NCI-H2107 treated with DMSO at 0.1 percent for 48 hours (cell line): ENCODE data around the gene NUP98.
"Not testable (repeated sequence)": the region's sequence is repeated elsewhere in the genome, so short reads cannot be mapped to it uniquely, and the experiment has no call there.

Experiments
- DNase-seq: peaks from one replicate; lab custom pipeline; 2025; ENCODE audit not compliant: unreplicated experiment; lab: John Stamatoyannopoulos, UW

Gene NUP98

DNA sequence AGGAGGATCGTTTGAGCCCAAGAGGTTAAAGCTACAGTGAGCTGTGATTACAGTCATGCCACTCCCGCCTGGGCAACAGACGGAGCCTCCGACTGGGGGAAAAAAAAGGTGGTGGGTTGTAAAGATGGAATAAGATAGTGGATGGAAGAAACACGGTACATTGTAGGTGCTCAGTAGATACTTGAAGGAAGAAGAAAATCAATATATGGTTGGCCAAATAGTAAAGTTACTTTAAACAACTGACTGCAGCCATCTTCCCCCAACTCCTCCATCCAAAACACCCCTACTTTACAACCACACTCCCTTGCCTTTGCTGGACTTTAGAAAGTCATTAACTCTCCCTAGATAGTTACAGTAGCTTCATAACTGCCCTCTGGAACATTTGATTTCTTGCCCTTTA, 2.5 kb upstream of the NUP98 start:
- DNase-seq: no peak

DNA sequence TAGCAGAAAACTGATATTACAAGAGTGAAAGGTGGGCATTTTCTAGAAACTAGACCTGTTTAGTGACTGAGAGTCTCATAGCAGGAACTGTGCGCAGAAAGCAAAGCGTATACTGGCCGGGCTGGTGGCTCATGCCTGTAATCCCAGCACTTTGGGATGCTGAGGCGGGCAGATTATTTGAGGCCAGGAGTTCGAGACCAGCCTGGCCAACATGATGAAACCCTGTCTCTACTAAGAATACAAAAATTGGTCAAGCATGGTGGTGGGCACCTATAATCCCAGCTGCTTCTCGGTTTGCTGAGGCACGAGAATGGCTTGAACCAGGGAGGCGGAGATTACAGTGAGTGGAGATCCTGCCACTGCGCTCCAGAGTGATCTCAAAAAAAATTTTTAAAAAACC, 1.8 kb upstream of the NUP98 start:
- DNase-seq: no peak

DNA sequence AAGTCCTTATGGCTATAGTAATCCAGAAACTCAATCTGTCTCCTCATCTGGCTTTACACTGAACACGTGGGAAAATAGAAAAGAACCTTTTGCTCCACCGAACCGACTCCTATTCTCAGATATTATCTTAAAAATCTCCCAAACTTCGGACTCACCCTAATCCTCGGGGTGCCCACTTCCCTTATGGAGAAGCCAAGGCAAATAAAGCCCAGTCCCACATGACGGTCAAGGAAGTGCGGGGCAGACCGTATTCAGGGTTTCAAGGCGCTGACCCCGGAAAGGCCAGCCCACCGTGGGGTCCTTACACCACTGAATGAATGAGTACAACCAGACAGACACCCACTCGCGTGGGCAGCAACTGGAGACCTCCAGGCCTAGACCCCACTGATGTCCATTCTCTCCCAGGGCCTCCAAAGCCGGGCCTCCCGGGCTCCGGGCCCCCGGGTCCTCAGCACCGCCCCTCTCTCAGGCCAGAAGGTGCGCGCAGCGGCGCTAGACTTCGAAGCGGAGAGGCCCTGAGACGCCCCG, 489 bp downstream of the NUP98 start:
- no peak for DNase-seq

DNA sequence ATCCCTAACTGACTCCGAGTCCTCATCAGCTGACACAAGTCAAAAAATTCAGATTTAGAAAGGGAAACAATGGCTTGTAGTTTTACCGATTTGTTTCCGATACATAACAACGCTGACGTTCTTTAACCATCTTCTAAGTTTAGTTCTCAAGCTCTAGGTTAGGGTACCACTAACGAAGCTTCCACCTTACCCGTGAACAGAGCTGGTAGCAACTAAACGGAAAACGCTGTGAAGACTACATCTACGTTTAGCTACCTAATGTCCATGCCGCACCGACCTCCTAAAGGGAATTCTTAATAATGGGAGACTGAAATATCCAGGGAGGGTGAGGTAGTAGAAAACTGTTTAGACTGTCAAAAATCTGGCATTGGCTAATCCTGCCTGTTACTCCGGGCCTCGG, 1.0 kb downstream of the NUP98 start:
- DNase-seq: no peak

DNA sequence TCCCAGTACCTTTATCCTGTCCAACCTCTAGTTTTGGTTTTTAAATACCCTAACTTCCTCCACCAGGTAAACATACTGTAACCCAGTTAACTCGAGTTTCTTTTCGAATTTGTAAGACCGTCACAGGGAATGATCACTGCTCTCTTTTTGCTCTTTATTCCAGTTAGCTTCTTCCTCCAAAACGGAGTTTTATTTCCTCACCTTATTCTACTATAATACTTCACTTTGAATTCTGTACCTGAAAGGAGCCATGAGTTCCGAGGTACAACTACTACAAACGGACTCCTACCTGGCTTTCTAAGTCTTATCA, 1.4 kb downstream of the NUP98 start:
- no peak for DNase-seq

DNA sequence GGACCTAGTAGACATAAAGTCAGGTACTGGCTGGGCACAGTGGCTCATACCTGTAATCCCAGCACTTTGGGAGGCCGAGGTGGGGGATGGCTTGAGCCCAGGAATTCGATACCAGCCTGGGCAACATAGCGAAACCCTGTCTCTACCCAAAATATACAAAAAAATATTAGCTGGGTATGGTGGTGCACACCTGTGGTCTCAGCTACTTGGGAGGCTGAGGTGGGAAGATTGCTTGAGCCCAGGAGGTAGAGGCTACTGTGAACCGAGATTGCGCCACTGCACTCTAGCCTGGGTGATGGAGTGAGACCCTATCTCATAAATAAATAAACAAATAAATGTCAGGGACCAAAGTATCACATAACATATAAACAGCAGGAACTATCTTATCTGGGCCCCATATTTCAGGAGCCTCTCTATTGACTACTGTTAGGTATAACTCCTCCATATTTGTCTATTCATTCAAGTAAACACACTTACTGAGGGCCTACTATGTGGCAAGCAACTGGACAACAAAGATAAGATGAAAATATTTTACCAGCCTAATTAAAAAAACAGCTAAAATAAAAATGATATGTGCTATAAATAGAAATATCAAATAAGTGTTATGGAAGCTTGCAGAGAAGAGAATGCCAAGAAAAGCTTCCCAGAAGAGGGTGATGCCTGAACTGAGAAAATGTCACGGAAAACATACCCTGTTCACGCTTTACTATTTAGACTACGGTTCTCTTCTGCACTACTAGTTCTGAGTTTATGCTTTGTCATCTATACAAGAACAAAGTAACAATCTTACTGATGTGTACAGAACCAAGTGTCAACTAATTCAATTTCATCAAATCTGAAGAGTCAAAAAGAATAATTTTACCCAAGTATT, 2.0 kb downstream of the NUP98 start:
- DNase-seq: no peak

DNA sequence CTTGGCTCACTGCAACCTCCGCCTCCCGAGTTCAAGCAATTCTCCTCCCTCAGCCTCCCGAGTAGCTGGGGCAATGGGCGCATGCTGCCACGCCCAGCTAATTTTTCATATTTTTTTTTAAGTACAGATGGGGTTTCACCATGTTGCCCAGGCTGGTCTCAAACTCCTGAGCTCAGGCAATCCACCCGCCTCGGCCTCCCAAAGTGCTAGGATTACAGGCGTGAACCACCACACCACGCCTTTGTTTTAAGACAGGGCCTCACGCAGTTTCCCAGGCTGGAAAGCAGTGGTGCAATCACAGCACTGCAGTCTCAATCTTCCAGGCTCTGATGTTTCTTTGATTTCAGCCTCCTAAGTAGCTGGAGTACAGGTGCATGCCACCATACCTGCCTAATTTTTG, 3.0 kb downstream of the NUP98 start:
- DNase-seq: not testable (repeated sequence)

DNA sequence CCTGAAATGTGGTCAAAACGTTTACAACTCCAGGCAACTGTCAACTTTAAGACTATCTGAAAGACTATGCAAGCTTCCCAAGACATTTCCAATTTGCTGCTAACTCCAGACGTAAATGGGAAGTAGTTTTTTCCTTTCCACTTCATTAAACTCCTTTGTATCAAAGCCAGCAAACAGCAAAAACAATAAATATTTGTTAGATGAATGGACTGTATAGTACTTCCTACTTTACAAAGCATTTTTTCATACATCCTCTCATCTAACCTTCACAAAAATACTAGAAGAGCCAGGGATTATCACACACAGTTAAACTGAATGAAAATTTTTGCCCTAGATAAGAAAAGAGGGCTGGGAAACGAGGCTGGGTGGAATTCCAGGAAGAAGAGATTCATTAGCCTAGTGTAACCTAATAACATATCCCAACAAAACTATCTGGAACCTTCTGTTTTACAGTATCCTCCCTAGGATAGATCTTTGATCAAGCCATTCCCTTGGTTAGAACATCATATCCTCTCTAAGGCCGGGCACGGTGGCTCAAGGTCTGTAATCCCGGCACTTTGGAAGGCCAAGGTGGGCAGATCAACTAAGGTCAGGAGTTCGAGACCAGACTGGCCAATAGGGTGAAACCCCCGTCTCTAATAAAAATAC, 10.4 kb downstream of the NUP98 start:
- no peak for DNase-seq

DNA sequence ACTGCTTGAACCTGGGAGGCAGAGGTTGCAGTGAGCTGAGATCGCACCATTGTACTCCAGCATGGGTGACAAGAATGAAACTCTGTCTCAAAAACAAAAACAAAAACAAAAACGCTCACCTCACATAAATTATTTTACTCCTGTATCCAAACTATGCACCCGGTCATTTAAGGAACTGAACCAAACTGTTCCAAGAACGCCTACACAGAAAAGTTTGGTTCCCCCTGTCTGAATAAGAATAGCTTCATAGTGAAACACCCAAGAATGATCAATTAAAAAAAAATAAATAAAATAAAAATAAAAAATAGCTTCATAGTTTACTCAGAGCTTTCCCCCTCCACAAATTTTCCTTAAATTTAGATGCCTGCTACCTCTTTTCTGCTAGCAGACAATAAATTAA, 13.7 kb downstream of the NUP98 start:
- no peak for DNase-seq

DNA sequence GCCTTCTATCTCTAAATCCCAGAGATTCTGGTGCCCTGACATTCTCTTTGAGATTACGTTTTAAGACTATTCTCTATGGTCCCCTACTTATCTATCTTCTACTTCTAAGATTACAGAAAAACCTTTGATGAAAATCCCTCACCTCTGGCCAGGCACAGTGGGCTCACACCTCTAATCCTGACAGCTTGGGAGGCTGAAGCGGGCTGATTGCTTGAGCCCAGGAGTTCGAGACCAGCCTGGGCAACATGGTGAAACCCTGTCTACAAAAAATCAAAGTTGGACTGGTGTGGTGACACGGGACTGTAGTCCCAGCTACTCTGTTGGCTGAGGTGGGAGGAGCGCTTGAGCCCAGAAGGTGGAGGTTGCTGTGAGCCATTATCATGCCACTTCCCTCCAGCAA, 14.4 kb downstream of the NUP98 start:
- DNase-seq: no peak

DNA sequence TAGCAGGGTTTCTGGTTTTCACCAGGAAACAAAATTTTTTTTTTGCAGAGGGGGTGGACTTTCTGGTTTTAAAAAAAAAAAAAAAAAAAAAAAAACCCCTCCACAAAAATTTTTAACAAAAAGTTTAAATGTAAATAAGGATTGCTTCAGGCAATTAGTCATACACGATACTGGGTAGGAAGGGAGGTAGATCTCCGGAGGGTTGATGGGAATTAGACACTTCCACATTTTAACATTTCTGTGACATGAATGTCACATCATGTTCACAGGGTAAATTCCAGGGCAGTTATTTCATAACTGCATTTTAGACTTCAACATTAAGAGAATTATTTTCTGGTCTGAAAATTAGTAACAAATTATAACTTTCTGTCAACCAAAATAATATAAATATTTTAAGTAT, 15.9 kb downstream of the NUP98 start:
- no peak for DNase-seq

DNA sequence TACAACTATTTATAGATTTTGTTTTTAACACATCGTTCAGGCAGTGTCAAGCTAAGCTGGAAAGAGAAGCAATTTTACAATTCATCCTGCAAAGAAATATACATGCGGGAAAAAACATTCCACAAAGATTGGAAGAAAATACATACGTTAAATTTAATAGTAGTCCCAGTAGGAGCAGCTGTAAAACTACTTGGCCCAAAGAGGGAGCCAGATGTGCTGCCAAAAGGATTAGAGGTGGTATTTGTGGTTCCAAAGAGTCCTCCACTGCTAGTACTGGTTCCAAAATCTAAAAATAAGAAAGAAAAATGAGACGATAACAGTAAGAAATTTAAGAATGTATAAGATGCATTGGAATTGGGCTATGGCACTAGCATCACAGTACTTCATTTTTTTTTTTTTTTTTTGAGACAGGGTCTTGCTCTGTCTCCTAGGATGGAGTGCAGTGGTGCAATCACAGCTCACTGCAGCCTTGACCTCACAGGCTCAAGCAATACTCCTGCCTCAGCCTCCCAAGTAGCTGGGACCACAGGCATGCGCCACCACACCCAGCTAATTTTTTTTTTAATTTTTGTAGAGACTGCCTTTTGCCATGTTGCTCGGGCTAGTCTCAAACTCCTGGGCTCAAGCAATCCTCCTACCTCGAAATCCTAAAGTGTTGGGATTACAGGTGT, 21.5 kb downstream of the NUP98 start:
- no peak for DNase-seq

DNA sequence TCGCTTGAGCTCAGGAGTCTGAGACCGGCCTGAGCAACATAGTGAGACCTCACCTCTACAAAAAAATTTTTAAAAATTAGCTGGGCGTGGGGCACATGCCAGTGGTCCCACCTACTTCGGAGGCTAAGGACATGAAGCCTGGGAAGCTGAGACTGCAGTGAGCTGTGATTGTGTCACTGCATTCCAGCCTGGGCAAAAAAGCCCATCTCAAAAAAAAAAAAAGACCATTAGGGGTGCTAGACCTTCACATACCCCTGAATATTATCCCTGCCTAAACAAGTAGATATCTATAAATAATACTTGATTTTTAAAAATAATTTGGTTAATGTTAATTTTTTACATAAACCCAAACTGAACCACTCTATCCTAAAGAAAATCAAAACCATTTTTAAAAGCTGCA, 24.2 kb downstream of the NUP98 start:
- no peak for DNase-seq

DNA sequence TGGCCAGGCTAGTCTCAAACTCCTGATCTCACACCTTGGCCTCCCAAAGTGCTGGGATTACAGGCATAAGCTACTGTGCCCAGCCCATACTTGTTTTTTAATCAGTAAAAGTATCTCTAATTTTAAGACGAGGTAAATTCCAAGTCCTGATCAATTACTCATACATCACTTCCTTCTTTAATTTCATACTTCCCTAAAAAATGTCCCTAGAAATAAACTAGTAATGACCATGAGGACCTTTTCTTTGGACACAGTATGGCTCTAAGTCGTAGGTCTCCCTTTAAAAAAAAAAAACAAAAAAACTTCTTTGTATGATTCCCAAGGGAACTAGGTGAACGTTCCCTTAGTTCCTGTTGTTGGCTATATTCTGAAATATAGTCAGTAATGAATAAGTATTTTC, 29.8 kb downstream of the NUP98 start:
- no peak for DNase-seq

DNA sequence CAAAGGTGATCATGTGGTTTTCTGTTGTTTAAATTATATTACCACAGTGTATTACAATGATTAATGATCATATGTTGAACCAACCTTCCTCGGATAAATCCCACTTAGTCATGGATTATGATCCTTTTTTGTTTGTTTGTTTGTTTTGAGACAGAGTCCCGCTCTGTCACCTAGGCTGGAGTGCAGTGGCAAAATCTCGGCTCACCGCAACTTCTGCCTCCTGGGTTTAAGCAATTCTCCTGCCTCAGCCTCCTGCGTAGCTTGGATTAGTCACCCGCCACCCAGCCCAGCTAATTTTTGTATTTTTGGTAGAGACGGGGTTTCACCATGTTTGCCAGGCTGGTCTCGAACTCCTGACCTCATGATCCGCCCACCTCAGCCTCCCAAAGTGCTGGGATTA, 30.5 kb downstream of the NUP98 start:
- not testable (repeated sequence) for DNase-seq

DNA sequence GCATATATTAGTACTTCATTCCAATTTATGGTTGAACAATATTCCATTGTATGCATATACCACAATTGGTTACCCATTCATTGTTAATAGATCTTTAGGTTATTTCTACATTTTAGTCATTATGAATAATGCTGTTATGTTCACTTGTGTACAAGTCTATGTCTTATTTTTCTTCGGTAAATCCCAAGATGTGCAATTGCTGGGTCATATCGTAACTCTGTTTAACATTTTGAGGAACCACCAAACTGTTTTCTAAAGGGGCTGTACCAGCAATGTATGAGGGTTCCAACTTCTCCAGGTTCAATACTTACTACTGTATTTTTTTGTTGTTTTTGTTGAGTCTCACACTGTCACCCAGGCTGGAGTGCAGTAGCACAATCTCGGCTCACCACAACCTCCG, 33.1 kb downstream of the NUP98 start:
- no peak for DNase-seq

DNA sequence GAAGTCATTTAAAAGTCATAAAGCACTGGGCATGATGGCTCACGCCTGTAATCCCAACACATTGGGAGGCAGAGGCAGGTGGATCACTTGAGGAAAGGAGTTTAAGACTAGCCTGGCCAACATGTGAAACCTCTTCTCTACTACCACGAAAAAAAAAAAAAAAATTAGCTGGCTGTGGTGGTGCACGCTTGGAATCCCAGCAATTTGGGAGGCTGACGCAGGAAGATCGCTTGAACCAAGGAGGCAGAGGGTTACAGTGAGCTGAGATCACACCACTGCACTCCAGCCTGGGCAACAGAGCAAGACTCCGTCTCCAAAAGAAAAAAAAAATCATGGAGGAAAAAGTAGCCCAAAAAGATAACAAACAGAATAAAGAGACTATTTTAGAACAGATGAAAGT, 42.2 kb downstream of the NUP98 start:
- no peak for DNase-seq

DNA sequence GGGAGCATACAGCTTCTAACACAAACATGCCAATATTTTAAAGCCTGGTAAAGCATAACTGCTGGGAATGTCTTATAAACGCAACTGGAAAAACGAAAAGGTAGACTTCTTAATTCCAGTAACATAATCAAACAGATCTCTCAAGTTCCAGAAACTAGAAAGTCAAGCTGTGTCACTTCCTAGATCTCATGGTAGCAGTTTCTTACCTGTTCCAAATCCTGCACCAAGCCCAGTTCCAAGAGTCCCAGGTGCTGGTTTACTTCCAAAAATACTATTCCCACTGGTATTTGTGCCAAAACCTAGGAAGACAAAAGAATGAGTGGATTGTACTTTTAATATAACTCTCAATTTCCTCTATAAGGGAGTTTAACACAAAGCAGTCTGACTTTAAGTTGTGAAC, 44.2 kb downstream of the NUP98 start:
- no peak for DNase-seq

DNA sequence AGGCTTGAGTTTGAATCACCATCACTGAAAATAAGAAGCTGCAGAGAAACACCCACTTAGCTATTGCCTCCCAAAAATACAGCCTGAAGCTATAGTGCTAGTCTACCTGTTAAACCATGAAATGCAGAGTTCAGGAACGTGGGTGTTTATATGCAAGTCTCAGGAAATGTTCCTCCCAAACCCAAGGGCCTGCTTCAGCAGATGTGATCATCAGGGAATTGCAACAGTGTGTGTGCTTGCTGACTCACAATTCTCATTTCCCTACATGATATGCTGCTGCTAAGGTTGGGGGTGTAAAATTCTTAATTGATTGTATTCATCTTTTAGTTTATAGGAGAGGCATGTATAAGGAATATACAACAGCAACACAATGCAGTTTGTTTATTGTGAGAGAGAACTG, 49.6 kb downstream of the NUP98 start:
- DNase-seq: no peak

DNA sequence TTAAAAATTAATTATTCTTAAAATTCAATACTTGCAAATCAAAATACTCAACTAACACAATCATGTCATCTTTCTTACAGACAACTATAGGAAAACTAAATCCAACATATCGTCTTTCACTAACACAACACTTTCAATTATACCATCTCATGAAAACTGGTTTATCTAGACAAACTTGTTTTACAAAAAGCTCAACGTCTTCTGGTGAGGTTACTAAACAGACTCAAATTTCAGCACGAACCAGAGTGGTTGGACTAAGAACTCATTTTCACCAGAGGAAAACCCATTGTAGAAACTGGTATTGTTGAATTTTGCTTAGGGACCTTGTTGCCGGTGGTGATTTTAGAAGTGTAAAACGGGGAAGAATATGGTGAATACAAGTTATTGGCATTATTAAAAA, 52.2 kb downstream of the NUP98 start:
- DNase-seq: no peak

DNA sequence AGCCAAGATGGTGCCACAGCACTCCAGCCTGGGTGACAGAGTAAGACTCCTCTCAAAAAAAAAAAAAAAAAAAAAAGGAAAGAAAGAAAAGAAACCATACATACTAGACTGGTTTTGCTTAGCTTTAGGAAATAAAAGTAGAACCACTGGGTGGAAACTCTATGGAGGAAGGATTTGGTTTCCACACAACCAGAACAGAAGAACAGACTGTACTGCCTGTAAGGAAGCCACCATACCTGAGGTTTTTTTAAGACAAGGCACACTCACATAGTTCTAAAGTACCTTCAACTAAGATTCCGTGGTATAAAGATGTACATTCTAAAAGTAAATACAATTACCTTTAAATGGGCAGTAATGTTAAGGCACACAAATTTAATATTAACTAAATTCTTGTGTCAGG, 58.6 kb downstream of the NUP98 start:
- no peak for DNase-seq

DNA sequence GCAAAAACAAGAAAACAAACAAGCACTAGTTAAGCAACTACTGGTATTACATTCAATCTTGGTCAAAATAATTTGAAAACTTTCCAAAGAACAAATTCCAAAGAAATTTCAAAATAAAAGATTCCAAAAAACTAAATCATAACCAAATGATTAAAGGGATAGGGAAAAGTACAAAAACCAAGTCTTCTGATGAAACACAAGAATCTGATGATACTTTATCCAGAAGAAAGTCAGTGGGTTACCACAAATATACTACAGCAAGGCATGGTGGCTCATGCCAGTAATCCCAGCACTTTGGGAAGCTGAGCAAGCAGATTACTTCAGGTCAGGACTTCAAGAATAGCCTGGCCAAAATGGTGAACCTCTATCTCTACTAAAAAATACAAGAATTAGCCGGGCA, 59.1 kb downstream of the NUP98 start:
- no peak for DNase-seq
